GF-D8 (cell line): ENCODE measurements around the gene NFATC2.
"Not testable (repeated sequence)": the region's sequence is repeated elsewhere in the genome, so short reads cannot be mapped to it uniquely, and the experiment has no call there.

Experiments used
- DNase-seq: peaks from one replicate; lab custom pipeline; 2025; lab: John Stamatoyannopoulos, UW

Gene NFATC2

GRCh38 chr20:51568533-51568932 lies 26.0 kb upstream of the NFATC2 start:
- not testable (repeated sequence) for DNase-seq

- no peak for DNase-seq
Measured at GRCh38 chr20:51567622-51568021, 25.1 kb upstream of the NFATC2 start.

- DNase-seq = no peak
Measured at GRCh38 chr20:51566594-51566993, 24.1 kb upstream of the NFATC2 start.

- DNase-seq = no peak
Measured at GRCh38 chr20:51565298-51566144, 23.0 kb upstream of the NFATC2 start.

DNA sequence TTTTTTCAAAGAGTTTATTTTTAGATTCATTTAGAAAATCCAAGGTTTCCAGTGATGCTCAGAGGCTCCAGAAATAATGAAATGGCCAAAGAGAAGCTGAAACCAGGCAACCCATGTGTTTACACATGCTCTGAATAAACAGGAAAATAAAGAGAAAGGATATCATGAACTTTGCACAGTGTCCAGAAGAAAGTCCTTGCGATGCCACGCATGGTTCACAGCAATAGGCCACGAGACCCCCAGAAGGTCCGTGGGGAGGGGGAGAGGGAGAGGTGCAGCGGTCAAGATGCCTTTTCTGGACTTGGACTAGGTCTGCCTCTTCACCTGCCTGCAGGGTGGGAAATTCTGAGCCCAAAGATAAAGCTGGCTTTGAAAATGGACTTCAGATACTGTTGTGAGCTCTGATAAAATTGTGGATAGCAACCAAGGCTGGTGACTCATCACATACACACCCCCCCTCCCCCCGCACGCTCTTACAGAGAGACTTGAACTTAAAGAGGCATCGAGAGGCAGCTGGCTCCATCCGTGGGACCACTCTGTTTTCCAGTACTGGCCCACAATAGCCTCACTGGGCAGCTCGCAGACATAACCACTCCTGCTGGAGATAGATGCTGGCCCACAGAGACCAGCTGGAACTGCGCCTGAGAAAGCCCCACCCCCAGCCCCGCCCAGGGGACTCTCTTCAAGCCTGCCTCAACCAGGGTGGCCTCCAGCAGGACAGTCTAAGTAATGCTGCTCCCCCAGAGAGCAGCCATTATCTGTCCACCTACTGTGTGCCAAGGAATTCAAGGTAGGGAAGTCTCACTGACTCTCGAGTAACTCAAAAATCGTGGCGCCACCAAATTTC lies 21.2 kb upstream of the NFATC2 start:
- DNase-seq = no peak

DNA sequence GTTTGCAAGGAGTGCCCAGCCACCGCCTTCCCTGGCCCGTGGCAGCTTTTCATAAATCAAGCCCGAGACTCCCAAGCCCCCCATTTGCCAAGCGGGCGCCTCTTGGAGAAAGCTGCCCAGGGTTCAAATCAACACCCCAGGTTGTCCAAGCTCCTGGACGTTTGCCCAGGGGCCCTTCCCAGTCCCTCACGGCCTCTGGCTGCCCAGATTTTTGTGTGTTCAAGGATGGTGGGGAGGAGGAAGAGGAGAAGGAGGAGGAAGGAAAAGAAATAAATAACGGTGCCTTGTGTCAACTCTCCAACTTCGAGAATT lies 20.6 kb upstream of the NFATC2 start:
- DNase-seq = no peak

- DNase-seq = no peak
Measured at GRCh38 chr20:51562332-51563173, 20.0 kb upstream of the NFATC2 start.

GRCh38 chr20:51562027-51562331 lies 19.5 kb upstream of the NFATC2 start:
- no peak for DNase-seq

- DNase-seq = no peak
Measured at GRCh38 chr20:51560550-51561307, 18.2 kb upstream of the NFATC2 start.

DNA sequence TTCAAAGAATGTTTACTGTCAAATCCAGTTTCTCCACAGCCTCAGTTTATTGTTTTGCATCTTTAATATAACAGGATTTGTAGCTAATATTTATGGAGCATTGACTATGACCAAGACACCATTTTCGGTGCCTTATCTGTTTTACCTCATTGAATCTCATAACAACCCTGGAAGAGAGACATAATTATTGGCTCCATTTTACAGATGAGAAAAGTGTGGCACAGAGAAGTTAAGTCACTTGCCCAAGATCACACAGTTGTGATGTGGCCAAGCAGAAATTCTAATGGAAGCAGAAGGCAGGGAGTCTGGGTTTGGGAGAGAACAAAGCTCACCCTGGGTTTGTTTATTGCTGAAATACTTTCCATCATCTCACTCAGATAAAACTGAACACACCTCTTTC lies 17.5 kb upstream of the NFATC2 start:
- DNase-seq = no peak

DNA sequence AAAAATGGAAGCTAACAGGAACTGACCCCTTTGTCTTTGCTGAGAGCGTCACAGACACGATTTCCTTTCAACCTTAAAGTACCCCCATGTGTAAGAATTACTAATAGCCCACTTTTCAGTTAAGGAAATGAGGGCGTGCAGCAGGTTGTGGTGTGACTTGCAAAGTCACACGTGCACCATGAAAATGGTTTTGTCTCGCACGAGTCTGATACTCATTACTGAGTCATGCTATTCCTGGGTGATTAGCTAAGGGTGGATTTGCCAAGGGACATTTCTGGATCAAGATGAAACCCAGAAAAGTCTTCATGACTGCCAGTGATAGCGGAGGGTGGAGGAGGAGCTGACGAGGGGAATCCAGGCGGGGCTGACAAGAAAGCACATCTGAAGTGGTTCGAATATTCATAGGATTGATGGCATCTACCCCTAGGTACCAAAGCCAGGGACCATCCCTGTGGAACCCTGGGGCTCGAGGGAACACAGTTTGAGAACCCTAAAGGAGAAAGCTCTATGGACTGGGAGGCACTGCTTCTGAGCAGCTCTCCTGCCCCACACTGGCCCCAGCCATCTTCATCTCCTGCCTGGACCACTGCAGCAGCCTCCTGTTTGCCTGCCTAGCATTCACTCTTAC lies 12.1 kb upstream of the NFATC2 start:
- DNase-seq = no peak

DNA sequence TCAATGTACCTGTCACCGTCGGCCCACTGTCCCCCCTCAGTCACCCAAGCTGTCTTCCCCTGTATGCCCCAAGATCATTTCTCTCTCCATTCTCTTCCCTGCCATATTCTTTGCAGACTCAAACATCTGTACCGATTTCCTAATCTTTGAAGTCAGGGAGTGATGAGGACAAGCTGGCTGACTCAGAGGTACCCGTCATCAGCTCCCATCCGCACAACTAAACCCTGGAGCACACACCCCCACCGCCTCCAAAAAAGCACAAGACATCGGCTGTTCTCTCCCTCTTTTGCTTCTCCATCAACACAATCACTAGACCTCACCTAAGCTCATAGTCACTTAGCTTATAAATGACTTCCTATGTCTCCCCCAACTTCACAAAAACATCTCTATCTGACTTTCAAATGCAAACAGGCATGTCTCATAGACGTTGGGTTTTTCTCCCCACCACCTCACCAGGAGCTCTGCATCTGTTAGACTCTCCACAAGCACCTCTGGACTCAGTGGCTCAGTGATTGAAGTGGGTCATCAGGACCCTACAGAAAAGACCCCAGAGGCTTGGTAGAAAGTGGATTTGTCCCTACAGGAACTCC lies 11.5 kb upstream of the NFATC2 start:
- no peak for DNase-seq

- no peak for DNase-seq
Measured at GRCh38 chr20:51551186-51551585, 8.7 kb upstream of the NFATC2 start.

GRCh38 chr20:51549474-51549873 lies 7.0 kb upstream of the NFATC2 start:
- no peak for DNase-seq

GRCh38 chr20:51547951-51548350 lies 5.4 kb upstream of the NFATC2 start:
- no peak for DNase-seq

- DNase-seq = no peak
Measured at GRCh38 chr20:51545515-51545914, 3.0 kb upstream of the NFATC2 start.

GRCh38 chr20:51543422-51543788 lies 886 bp upstream of the NFATC2 start:
- no peak for DNase-seq

DNA sequence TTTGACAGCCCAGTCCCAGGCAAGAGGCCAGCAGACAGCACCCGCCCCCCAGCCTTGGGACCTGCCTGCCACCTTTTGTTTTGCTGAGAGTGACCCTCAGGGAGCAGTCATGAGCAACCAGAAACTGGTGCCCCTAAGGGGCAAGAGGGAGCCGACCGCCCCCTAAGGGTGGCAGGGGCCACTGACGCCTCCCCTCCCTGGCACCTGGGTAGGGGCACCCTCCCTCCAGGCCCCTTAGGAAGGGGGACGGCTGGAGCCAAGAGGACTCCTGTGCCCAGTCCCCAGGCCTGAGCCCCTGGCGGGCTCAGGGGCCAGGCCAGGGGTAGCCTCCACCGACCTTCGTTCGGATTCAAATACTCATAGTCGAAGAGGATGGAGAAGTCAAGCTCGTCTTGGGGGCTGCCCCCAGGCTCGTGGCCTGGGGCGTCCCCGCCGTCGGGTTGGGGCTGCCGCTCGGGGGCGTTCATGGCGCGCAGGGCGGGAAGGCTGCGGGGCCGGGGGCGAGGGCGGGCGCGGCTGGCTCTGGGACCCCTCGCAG lies 417 bp downstream of the NFATC2 start:
- peak; percentile 45 for DNase-seq

DNA sequence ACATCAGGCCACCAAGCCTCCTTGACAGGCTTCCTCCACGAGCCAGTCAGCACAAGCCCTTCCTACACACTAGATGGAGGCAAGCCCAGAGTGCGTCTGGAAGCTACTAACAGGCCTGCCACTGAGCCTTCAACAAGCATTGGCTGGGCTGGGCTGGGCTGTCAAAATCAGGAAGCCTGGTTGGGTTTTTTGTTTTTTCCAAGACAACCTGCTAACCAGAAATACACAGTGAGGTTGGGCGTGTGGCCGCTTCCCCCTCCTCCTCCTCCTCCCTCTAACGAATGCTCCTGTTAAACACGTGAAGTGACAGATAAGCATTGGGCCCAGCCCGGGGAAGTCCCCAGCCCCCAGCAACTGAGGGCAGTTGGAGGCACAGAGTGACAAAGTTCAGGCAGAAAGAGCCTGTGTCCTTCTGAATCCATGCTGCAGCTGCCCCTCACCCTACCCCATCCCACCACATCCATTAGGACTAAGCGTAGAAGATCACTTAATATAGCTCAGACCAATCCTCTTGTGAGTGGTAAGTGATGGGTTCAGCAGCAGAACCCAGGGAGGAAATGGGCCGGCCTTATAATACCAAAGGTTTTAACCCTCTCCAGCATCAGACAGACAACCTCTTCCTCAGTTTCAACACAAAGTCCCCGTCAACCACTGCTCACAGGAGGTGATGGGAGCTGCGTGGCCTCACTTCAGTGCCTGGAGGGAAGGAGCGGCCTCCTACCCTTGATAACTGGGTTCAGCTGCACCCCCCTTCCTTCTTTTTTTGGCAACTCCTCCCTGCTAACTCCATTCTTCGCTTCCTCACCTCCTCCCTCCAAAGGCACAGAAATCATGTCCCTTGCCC lies 1.1 kb downstream of the NFATC2 start:
- DNase-seq = peak; percentile 91

- no peak for DNase-seq
Measured at GRCh38 chr20:51540580-51540979, 1.9 kb downstream of the NFATC2 start.
